Vein endothelial cell (primary cell): ENCODE measurements around the gene TTL. TPM values are rescaled to one million over a fixed set of nuclear protein-coding genes. Genes with fewer than 3 reads are reported as not detected.

ENCODE experiments used
- small RNA-seq: library from RNA; depleted of rRNA; stranded (forward); fragments of <200 nt; gene quantifications from one replicate; pipeline ENCODE3, GENCODE V24; 2012
- total RNA-seq: library from RNA; depleted of rRNA; stranded (reverse); fragments of >200 nt; gene quantifications from 2 replicates; pipeline ENCODE4 v1.2.3, GENCODE V29; 2012

Gene TTL
- 63.4 and 63.5 TPM in 2 replicates for total RNA-seq

GRCh38 chr2:112481528-112482233 lies at the start of gene TTL:
TTL (plus strand) TSS chr2:112482156; CDS start chr2:112482345, 189 bp downstream.

GRCh38 chr2:112433480-112433879 lies 48.5 kb upstream of the TTL start, which contains the start of gene RGPD8:
RGPD8 (minus strand) TSS chr2:112433645; CDS start chr2:112433453, 192 bp downstream.

DNA sequence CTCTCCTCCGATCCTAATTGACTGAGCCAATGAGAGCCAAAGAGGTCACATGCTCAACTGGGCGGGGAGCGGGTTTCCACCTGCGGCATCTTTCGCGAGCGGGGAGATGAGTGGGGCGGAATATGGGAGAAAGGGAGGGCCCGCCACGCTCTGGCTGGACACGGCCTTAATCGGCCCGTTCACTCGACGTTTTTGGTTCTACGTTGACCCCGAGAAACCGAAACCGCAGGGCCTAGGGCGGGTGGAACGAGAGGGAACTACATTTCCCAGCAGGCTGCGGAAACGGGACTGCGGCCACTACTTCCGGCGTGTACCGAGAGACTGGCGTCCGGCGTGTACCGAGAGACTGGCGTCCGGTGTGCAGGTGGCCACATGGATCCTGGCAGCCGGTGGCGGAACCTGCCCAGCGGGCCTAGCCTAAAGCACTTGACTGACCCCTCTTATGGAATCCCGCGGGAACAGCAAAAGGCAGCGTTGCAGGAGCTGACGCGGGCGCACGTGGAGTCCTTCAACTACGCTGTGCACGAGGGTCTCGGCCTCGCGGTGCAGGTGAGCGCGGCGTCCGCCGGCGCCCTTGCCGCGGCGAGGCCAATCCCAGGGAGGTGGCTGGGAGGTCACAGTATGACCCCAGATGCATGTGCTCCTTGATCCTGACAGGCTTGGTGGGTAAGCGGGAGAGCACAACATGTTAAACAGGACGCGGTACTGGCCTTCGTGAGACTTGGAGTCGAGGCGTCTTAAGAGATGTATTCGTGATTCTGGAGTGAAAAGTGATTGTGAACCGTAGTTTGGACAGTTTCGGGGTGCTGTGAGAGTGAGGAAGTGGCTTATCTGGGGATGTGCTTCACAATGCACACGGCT lies 60.4 kb downstream of the TTL start, which contains the start of gene POLR1B:
TSS of gene POLR1B (plus strand) at position 343 of the 861 bp plus-strand sequence. CDS start at position 373, 30 bp downstream.

GRCh38 chr2:112584134-112584890 lies 102.4 kb downstream of the TTL start, which contains the start of gene CHCHD5:
CHCHD5 (plus strand) TSS chr2:112584609; CDS start chr2:112584648, 39 bp downstream.

Small RNA genes within 50 kb of the gene (small RNA-seq; reads per million reads assigned to genes)
- gene RF00019, result not detected

Other genes starting within 250 kb of the TTL start
- gene ZC3H8, start 227.1 kb upstream of the TTL start, total RNA-seq, result 18.8 and 27.1 TPM in 2 replicates
- 3.0 and 3.3 TPM in 2 replicates for gene ZC3H6, start 206.6 kb upstream of the TTL start, total RNA-seq
- gene RGPD8, start 48.5 kb upstream of the TTL start, total RNA-seq, result 12.8 and 16.0 TPM in 2 replicates
- gene POLR1B, start 60.3 kb downstream of the TTL start, total RNA-seq, result 21.2 and 28.4 TPM in 2 replicates
- gene CHCHD5, start 102.5 kb downstream of the TTL start, total RNA-seq, result 8.5 and 9.1 TPM in 2 replicates
- gene SLC20A1, start 163.8 kb downstream of the TTL start, total RNA-seq, result 39.5 and 77.1 TPM in 2 replicates
- gene NT5DC4, start 238.9 kb downstream of the TTL start, total RNA-seq, result not detected in 2 replicates